Measurements from ENCODE around the gene IARS1.

Gene IARS1

DNA sequence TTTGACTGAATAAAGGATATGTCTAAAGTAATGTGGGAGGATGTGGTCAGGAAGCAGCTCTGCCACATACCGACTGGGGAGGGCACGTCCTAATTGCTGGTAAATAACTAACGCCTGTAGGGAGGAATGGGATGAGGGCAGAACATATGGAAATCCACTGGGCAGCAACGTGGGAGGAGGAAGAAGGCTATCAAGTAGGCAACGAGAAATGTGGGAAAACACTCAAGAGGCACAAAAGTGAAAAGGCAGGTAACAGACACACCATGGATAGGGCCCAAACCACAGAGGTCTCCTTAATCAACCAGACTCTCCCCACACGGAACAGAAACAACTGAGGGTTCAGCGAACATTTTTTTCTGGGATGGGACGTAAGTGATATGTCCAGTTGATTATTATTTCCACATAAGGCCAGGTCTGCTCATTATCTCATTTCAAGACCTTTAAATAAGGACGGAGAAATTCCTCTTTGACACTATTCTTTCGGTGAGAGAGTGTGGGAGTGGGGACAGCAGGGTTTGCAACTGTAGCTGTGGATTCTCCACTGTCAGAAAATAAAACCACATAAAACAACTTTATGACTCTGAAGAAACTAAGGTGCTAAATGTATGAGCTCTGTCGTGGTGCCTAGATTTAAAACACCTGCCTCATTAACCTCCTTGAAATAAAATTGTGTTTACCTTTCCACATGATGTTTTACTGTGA lies 17.0 kb downstream of the IARS1 start:
- no peak for DNase-seq (ENCODE audit: low spot score)
- TF ChIP-seq, protein P1, sequence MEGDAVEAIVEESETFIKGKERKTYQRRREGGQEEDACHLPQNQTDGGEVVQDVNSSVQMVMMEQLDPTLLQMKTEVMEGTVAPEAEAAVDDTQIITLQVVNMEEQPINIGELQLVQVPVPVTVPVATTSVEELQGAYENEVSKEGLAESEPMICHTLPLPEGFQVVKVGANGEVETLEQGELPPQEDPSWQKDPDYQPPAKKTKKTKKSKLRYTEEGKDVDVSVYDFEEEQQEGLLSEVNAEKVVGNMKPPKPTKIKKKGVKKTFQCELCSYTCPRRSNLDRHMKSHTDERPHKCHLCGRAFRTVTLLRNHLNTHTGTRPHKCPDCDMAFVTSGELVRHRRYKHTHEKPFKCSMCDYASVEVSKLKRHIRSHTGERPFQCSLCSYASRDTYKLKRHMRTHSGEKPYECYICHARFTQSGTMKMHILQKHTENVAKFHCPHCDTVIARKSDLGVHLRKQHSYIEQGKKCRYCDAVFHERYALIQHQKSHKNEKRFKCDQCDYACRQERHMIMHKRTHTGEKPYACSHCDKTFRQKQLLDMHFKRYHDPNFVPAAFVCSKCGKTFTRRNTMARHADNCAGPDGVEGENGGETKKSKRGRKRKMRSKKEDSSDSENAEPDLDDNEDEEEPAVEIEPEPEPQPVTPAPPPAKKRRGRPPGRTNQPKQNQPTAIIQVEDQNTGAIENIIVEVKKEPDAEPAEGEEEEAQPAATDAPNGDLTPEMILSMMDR (IDR thresholded peaks at IDR 0.05; ENCODE audit: extremely low read depth, insufficient read depth, missing control alignments): no peak
- in situ Hi-C loops (cut with MboI; ENCODE audit: low pct_unique_long_range_greater_than_20kb, low sequenced_read_pairs, unreplicated experiment): no loop called here

DNA sequence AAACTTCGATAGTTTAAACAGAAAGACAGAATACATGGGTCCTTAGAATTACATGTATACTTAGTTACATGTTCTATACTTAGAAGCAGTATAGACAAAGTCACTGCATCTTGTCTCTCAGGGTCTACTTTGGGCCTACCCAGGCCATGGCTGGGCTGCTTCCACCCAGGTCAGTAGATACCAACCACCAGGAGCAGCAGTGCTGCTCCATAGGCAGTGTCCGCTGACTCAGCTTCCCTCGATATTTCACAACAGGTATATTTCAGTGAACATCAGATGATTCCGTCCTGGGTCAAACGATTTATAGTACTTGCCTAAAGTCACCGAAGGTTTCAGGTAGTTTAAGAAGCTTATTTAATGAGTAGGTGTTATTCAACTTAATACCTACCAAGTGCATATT lies 18.0 kb downstream of the IARS1 start:
- no peak for DNase-seq (ENCODE audit: low spot score)
- in situ Hi-C loops (cut with MboI; ENCODE audit: low pct_unique_long_range_greater_than_20kb, low sequenced_read_pairs, unreplicated experiment): no loop called here
- TF ChIP-seq, protein P1 (IDR thresholded peaks at IDR 0.05; ENCODE audit: extremely low read depth, insufficient read depth, missing control alignments): no peak

DNA sequence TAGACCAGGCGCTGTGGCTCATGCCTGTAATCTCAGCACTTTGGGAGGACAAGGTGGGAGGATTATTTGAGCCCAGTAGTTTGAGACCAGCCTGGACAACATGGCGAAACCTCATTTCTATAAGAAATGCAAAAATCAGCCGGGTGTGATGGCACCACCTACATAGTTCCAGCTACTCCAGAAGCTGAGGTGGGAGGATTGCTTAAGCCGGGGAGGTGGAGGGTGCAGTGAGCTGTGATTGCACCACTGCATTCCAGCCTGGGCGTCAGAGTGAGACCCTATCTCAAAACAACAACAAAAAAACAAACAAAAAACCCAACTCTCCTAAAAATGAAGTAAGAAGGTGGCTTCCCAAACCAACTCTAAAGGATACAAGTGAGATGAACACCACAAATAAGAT lies 23.0 kb downstream of the IARS1 start:
- in situ Hi-C loops (cut with MboI; ENCODE audit: low pct_unique_long_range_greater_than_20kb, low sequenced_read_pairs, unreplicated experiment): no loop called here
- TF ChIP-seq, protein P1 (IDR thresholded peaks at IDR 0.05; ENCODE audit: extremely low read depth, insufficient read depth, missing control alignments): no peak
- no peak for DNase-seq (ENCODE audit: low spot score)

DNA sequence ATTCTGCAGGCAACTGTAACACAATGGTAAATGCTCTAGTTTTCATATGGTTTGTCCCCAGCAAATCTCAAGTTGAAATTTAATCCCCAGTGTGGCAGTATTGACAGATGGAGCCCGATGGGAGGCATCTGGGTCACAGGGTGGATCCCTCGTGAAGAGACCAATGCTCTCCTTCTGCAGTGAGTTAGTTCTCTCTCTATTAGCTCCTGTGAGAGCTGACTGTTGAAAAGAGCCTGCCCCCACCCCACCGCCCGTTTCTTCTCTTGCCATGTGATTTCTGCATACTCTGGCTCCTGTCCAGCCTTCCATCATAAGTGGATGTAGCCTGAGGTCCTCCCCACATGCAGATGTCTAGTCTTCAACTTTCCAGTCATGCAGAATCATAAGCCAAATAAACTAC lies 27.0 kb downstream of the IARS1 start:
- in situ Hi-C loops (cut with MboI; ENCODE audit: low pct_unique_long_range_greater_than_20kb, low sequenced_read_pairs, unreplicated experiment): loop anchor here (10.0 kb wide), 1 partner anchor 132 kb away; no protein-coding TSS in a partner anchor
- no peak for DNase-seq (ENCODE audit: low spot score)
- TF ChIP-seq, protein P1 (IDR thresholded peaks at IDR 0.05; ENCODE audit: extremely low read depth, insufficient read depth, missing control alignments): no peak

DNA sequence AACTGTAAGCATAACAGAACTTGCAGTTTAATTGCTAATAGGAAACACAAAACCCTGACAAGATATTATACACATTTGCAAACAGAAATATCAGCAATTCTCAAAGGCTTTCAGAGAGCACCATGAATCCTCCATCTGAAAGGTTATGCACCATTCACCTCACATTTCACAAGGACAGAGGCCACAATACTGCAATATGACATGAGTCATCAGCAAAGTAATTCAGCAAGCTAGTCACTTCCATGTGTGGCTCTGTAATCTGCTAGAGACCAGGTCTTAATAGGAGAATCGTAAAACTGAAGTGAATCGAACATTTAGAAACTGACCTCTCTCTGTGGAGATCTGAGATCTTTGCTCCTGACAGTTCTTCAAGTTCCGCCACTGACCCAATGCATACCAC lies 28.3 kb downstream of the IARS1 start:
- in situ Hi-C loops (cut with MboI; ENCODE audit: low pct_unique_long_range_greater_than_20kb, low sequenced_read_pairs, unreplicated experiment): loop anchor here (10.0 kb wide), 1 partner anchor 130 kb away; no protein-coding TSS in a partner anchor
- TF ChIP-seq, protein P1 (IDR thresholded peaks at IDR 0.05; ENCODE audit: extremely low read depth, insufficient read depth, missing control alignments): no peak
- no peak for DNase-seq (ENCODE audit: low spot score)

DNA sequence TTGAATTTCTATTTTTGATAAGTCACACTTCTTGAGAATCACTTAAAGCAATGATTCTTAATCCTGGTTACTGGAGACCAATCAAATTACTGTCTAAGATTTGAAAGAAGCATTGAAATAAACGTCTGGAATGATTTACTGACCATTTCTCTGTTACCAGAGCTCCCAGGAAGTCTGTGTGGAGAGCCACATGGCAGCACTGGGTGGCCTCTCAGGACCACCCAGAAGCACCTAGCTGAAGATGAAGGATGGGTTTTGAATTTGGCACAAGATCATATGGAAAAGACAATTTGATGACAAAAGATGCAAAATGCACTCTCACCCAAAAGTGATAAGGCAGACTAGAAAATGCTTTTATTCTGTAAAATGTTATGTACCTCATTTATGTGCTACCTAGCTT lies 30.4 kb downstream of the IARS1 start:
- DNase-seq (ENCODE audit: low spot score): no peak
- in situ Hi-C loops (cut with MboI; ENCODE audit: low pct_unique_long_range_greater_than_20kb, low sequenced_read_pairs, unreplicated experiment): loop anchor here (10.0 kb wide), 1 partner anchor 128 kb away; no protein-coding TSS in a partner anchor
- TF ChIP-seq, protein P1 (IDR thresholded peaks at IDR 0.05; ENCODE audit: extremely low read depth, insufficient read depth, missing control alignments): no peak

All from GM13977 (cell line).